Mesodermal cell (in vitro differentiated cells): ENCODE results near the gene ANKRD53.

Experiments used
- H3K27ac ChIP-seq: 2 replicates; pipeline ENCODE4 v1.7.0; 2013; ENCODE audit warnings: mild to moderate bottlenecking, low read depth, low read length, moderate library complexity; ENCODE audit not compliant: severe bottlenecking
- H3K36me3 ChIP-seq: 2 replicates; pipeline ENCODE4 v1.7.1; 2013; ENCODE audit warnings: mild to moderate bottlenecking, low read length, moderate library complexity; ENCODE audit not compliant: control insufficient read depth, insufficient read depth
- H3K4me1 ChIP-seq: one replicate; pipeline ENCODE4 v1.7.1; 2013; ENCODE audit warnings: mild to moderate bottlenecking, low read length; ENCODE audit not compliant: insufficient read depth, control insufficient read depth, poor library complexity, severe bottlenecking
- H3K4me3 ChIP-seq: 2 replicates; pipeline ENCODE4 v1.7.0; 2013; ENCODE audit warnings: low read length, control low read depth, mild to moderate bottlenecking; ENCODE audit not compliant: insufficient read depth, poor library complexity, severe bottlenecking; ENCODE audit errors: extremely low read depth
- H3K9me3 ChIP-seq: 2 replicates; pipeline ENCODE4 v1.7.1; 2013; ENCODE audit warnings: mild to moderate bottlenecking, low read length, moderate library complexity; ENCODE audit not compliant: control insufficient read depth
- WGBS, 2 experiments: methylation state at CpG; one replicate each; pipeline ENCODE4 v1.1.5; 2013; ENCODE audit warnings: missing lambda C conversion rate in 2 of 2; ENCODE audit not compliant: insufficient coverage in 2 of 2; 5-methylcytosine and 5-hydroxymethylcytosine counted together

ANKRD53 gene

DNA sequence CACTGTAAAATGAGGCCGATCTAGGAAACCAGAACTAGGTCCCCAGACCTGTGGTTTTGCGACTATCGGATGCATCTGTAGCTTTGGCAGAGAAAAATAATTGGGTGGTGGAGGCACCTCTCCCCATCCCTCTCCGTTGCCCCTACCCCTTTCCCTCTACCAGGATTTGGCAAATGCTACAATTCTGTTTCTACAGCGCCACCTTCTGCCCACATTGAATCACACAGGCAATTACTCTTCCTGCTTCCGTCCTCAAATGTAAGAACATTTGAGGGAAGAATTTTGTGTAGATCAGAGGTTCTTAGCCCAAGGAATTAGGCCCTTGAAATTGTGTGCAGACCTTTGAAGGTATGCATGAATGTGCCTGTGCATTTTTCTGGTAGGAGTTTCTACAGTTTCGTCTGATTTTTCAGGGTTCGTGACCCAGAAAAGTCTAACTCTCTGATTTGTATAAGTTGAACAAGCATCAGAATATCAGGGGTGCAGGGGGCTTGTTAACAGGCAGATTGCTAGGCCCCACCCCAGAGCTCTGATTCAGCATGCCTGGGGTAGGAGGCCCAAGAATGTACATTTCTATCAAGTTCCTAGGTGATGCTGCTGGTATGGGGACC lies 31.5 kb upstream of the ANKRD53 start:
- Histone ChIP-seq H3K27ac (no peak overlapping the region), H3K36me3 (no peaks in the 10 kb centered on the region), H3K4me3 (no peak overlapping the region), H3K9me3 (no peaks in the 10 kb centered on the region), H3K4me1 (peaks cover 13% of the 10 kb centered on the region)
- 19 to 33% methylated on average over 3 to 4 of the region's 8 CpGs for WGBS, 2 experiments

DNA sequence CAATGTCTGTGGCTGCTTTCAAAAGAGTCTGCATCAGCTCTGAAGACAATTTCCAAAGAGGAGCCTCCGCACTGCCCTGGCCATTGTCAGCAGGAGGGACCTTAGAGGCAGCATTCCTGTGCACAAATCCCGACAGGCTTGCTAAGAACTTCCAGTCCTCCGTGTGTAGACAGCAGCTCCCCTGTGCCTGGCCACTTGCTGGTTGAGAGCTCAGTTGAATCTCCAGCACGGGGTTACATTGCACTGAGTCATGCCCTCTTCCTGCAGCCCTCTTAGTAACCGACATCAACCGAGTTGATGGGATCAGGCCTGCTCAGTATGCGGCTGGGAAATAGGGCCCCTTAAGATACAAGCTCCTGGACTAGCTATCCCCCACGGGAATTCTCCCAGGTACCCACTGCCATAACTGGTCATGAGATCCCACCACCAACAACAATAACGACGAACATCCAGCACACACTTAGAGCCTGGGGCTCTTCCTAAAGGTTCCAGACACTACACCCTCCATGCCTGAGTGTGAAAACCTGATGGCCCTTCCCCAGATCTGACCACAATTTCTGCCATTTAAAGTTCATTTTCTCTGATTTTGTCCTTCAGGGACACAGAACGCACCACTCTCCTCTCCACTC lies 30.8 kb upstream of the ANKRD53 start:
- Histone ChIP-seq H3K9me3 (no peaks in the 10 kb centered on the region), H3K4me1 (peaks cover 13% of the 10 kb centered on the region), H3K36me3 (no peaks in the 10 kb centered on the region), H3K27ac (no peak overlapping the region), H3K4me3 (no peak overlapping the region)
- WGBS, 2 experiments = 37 to 40% methylated on average over 11 of the region's 11 CpGs

- Histone ChIP-seq H3K4me1 (peaks cover 13% of the 10 kb centered on the region), H3K27ac (no peak overlapping the region), H3K36me3 (no peaks in the 10 kb centered on the region), H3K4me3 (no peak overlapping the region), H3K9me3 (no peaks in the 10 kb centered on the region)
- WGBS, 2 experiments = 16 to 18% methylated on average over 16 to 18 of the region's 27 CpGs
Observed at GRCh38 chr2:70948337-70949003, 30.0 kb upstream of the ANKRD53 start.

DNA sequence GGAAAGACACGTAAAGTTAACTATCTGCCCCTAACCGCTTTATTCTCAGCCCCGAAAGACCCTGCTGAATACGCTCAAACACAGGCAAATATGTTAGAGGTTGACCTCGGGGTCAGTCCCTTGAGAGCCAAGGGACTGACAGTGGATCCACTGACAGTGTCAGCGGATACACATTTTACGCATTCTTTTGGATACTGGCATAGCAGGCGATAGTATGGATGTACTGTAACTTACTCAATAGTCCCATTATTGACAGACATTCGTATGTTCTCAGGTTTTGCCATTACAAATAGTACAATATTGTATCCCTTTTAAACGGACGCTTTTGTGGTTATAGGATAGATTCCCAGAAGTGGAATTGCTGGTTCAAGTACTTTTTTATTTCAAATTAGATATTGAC lies 29.3 kb upstream of the ANKRD53 start:
- H3K36me3 ChIP-seq = no peaks in the 10 kb centered on the region
- no peak overlapping the region for H3K4me3 ChIP-seq
- H3K9me3 ChIP-seq = no peaks in the 10 kb centered on the region
- no peak overlapping the region for H3K27ac ChIP-seq
- WGBS, 2 experiments = 78 to 82% methylated on average over 4 to 8 of the region's 11 CpGs
- H3K4me1 ChIP-seq = peaks cover 13% of the 10 kb centered on the region

DNA sequence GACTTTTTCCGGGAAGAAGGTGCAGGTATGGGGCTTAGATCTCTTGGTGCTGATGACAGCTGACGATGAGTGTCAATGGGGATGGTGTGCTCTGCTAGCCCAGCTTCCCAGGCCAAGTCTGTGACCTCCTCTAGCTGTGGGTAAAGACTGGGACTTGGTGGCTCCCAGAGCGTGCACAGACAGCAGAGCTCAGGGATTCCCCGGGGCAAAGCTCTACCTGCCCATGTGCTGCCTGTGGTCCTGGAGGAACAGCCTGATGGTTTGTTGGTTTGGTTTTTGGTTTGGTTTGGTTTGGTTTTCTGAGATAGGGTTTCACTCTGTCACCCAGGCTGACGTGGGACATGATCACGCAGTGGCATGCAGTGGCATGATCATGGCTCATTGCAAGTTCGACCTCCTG lies 23.5 kb upstream of the ANKRD53 start:
- Histone ChIP-seq H3K4me1 (peaks cover 3% of the 10 kb centered on the region), H3K4me3 (no peak overlapping the region), H3K9me3 (no peaks in the 10 kb centered on the region), H3K27ac (no peak overlapping the region), H3K36me3 (no peaks in the 10 kb centered on the region)
- 74 to 87% methylated on average over 3 to 6 of the region's 7 CpGs for WGBS, 2 experiments

DNA sequence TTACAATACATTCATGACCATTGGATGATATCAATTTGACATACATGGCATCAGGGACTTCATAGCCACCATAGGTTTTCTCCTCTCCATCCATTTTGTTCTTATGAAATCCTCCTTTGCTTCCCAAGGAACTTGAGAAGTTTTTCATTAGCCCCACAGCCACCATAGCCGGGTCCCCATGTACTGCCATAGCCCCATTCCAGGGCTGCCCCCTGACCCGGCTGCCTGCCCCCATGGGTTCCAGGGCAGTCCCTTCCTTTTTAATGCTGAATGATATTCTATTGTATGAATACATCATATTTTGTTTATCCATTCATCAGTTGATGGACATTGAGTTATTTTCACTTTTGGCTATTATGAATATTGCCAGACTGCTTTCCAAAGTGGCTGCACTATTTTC lies 22.3 kb upstream of the ANKRD53 start:
- 71% methylated on average over 1 of the region's 2 CpGs; no CpG with 5 or more reads in 1 of the 2 experiments for WGBS, 2 experiments
- no peaks in the 10 kb centered on the region for H3K9me3 ChIP-seq
- H3K4me1 ChIP-seq = peaks cover 3% of the 10 kb centered on the region
- H3K27ac ChIP-seq = no peak overlapping the region
- no peak overlapping the region for H3K4me3 ChIP-seq
- no peaks in the 10 kb centered on the region for H3K36me3 ChIP-seq

DNA sequence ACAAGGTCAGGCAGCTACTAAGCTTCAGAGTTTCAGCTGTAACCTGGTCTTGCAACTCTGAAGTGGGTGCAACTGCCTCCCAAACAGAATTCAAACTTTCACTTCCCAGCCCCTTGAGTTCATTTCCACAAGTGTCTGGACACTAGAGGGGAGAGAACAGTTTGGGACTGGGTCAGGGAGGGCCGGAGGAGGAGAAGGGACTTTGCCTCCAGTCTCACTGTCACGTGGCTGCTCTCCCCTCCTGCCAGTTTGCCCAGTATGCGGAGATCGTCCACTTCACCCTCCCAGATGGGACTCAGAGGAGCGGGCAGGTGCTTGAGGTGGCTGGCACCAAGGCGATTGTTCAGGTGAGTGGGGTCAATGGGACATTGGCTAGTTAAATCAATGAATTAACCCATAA lies 20.6 kb upstream of the ANKRD53 start:
- no peak overlapping the region for H3K4me3 ChIP-seq
- no peaks in the 10 kb centered on the region for H3K36me3 ChIP-seq
- peaks cover 3% of the 10 kb centered on the region for H3K4me1 ChIP-seq
- no peaks in the 10 kb centered on the region for H3K9me3 ChIP-seq
- H3K27ac ChIP-seq = no peak overlapping the region
- 63 to 100% methylated on average over 1 to 2 of the region's 6 CpGs for WGBS, 2 experiments

- 95 to 100% methylated on average over 4 to 5 of the region's 6 CpGs for WGBS, 2 experiments
- Histone ChIP-seq H3K4me3 (no peak overlapping the region), H3K27ac (no peak overlapping the region), H3K9me3 (no peaks in the 10 kb centered on the region), H3K4me1 (peaks cover 3% of the 10 kb centered on the region), H3K36me3 (no peaks in the 10 kb centered on the region)
Observed at GRCh38 chr2:70958759-70959158, 19.7 kb upstream of the ANKRD53 start.

- Histone ChIP-seq H3K4me3 (no peak overlapping the region), H3K4me1 (peaks cover 3% of the 10 kb centered on the region), H3K27ac (no peak overlapping the region), H3K9me3 (no peaks in the 10 kb centered on the region), H3K36me3 (no peaks in the 10 kb centered on the region)
- WGBS, 2 experiments = 90 to 96% methylated on average over 8 of the region's 9 CpGs
Observed at GRCh38 chr2:70959271-70959761, 19.1 kb upstream of the ANKRD53 start.

GRCh38 chr2:70959851-70960832 lies 18.3 kb upstream of the ANKRD53 start:
- 88 to 93% methylated on average over 16 of the region's 17 CpGs for WGBS, 2 experiments
- peaks cover 5% of the 10 kb centered on the region for H3K4me1 ChIP-seq
- no peaks in the 10 kb centered on the region for H3K36me3 ChIP-seq
- H3K27ac ChIP-seq = no peak overlapping the region
- no peaks in the 10 kb centered on the region for H3K9me3 ChIP-seq
- no peak overlapping the region for H3K4me3 ChIP-seq
